ENCODE data around the gene EID3.
"Not testable (repeated sequence)": the region's sequence is repeated elsewhere in the genome, so short reads cannot be mapped to it uniquely, and the experiment has no call there.

Gene EID3

DNA sequence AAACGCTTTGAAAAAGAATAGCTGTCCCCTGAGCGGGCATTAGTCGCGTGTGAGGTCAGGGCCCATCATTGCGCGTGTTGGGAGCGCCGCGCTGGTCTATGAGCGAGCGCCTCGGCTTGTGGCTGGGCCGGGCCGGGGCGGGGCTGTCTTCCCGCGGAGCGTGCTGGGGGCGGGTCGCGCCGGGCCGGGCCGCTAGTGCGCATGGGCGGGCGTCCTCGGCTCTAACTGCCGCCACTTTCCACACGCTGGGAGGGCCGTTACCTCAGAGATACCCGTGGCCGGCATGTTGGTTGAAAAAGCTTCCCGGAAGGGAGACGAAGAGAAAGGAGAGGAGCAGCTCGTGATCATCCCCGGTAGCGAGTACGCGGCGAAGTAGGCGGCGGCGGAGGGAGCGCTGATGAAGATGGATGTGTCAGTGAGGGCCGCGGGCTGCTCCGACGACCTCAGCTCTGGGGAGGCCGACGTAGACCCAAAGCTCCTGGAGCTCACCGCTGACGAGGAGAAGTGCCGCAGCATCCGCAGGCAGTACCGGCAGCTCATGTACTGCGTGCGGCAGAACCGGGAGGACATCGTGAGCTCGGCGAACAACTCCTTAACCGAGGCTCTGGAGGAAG, at the start of gene EID3:
EID3 (plus strand) TSS at position 202 of the 614 bp plus-strand sequence; CDS start at position 398, 196 bp downstream.
- Mint-ChIP-seq H3K4me1 (peaks cover 74% of the 10 kb centered on the region), H3K9me3 (no peaks in the 10 kb centered on the region), H3K27ac (peak within 1 kb of the TSS; percentile 80), H3K4me3 (peak within 1 kb of the TSS; percentile 90), H3K36me3 (peaks cover 60% of the 10 kb centered on the region), H3K27me3 (no peaks in the 10 kb centered on the region)
- peak; percentile 99 for ATAC-seq

DNA sequence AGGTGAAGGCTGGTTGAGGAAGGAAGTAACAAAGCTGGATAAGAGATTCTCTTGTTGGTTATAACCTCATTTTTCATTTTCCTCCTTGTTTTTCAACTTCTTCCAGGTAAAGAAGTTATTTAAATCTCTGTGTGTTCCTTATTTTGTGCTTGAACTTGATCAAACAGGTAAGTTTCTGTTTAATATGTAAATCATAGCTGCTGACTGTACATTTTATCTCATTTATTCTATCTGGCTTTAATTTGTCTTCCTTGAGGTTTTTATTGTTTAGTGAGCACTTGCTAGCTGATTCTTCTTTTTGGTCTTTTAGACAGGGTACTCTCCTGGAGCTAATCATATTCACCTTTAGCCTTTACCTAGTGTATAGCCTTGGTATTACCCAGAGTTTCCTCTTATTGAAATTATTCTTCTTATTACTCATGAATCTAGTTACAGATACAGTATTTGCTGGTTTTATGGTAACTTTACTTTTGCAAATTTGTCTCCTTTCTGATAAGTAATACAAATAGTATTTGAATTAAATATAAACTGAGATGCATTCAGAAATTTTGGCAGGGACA, 45.5 kb upstream of the EID3 start:
- Mint-ChIP-seq H3K36me3 (no peaks in the 10 kb centered on the region), H3K27ac (no peak overlapping the region), H3K4me3 (no peak overlapping the region), H3K27me3 (peaks cover 9% of the 10 kb centered on the region), H3K9me3 (no peaks in the 10 kb centered on the region), H3K4me1 (no peaks in the 10 kb centered on the region)
- no peak for ATAC-seq

DNA sequence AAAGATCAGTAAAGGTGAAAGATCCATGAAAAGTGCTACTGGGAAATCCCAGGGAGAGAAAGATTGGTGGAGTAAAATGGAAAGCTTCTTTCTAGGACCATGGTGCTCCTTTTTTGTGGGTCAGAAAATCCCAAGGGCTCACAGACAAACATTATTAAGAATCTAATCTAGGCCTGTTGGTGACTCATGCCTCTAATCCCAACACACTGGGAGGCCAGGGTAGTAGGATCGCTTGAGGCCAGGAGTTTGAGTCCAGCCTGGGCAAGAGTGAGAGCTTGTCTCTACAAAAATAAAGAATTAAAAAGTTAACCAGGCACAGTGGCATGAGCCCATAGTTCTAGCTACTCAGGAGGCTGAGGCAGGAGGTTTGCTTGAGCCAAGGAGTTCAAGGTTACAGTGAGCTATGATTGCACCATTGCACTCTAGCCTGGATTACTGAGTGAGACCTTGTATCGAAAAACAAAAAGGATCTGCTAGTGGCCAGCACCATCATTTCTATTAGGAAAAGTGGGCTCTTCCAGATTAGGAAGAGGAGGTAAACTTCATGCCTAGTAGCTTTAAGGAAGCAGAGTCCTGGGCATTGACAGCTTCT, 45.0 kb upstream of the EID3 start:
- no peaks in the 10 kb centered on the region for H3K4me1 Mint-ChIP-seq
- no peaks in the 10 kb centered on the region for H3K9me3 Mint-ChIP-seq
- H3K4me3 Mint-ChIP-seq, result no peak overlapping the region
- H3K36me3 Mint-ChIP-seq, result no peaks in the 10 kb centered on the region
- H3K27ac Mint-ChIP-seq, result no peak overlapping the region
- no peak for ATAC-seq
- H3K27me3 Mint-ChIP-seq, result peaks cover 9% of the 10 kb centered on the region

DNA sequence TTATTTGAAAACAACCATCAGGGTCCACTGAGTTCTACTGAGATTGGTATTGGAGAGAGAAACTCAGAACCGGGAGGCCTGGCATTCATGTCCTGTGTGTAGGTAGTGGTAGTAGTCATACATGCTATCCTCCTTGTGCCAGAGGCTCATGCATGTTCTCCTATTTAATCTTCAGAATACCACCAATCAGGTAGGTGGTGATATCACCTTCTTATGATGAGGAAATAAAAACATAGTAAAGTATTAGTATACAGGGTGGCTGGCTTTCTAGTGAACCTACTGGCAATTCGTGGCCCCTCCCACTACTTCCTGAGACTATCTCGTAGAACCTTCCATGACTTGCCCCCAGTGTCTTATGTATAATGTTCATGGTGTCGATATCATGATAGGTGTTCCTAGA, 40.5 kb upstream of the EID3 start:
- no peaks in the 10 kb centered on the region for H3K36me3 Mint-ChIP-seq
- no peaks in the 10 kb centered on the region for H3K27me3 Mint-ChIP-seq
- no peaks in the 10 kb centered on the region for H3K9me3 Mint-ChIP-seq
- ATAC-seq, result no peak
- no peaks in the 10 kb centered on the region for H3K4me1 Mint-ChIP-seq
- H3K4me3 Mint-ChIP-seq, result no peak overlapping the region
- H3K27ac Mint-ChIP-seq, result no peak overlapping the region

DNA sequence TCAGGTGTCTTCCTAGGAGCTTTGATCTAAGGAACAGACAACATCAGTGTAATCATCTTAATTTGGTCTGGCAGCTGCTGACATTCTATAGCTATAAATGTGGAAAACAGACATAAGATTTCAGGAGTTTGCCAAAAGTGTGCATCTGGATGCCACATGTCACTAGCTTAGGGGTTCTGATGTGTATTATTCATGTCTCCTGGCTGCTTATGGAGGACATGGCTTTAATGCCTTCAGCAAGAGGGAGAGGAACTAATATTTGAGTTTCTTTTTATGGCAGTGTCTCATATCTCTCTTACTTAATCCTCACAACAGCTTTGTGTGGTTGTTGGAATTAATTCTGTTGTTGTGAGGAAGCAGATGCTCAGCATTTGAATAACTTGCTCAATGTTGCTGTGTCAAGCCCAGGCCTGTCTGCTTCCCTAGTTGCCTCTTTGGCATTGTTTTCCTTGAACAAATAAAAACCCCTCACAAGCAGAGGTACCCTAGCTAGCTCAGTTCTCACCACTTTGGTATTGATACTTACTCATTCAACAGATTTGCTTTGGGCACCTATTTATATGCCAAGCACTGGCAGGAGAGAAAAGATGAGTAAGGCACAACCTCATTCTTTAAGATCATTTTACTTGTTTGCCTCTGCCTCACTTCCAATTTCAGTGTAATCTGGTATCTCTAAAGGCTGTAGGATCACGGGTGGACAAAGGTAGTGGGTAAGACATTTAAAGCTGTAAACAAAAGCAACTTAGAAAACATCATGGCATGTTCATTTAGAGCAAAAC, 39.8 kb upstream of the EID3 start:
- no peaks in the 10 kb centered on the region for H3K9me3 Mint-ChIP-seq
- H3K4me3 Mint-ChIP-seq, result no peak overlapping the region
- no peak overlapping the region for H3K27ac Mint-ChIP-seq
- H3K36me3 Mint-ChIP-seq, result no peaks in the 10 kb centered on the region
- no peaks in the 10 kb centered on the region for H3K27me3 Mint-ChIP-seq
- H3K4me1 Mint-ChIP-seq, result no peaks in the 10 kb centered on the region
- no peak for ATAC-seq

DNA sequence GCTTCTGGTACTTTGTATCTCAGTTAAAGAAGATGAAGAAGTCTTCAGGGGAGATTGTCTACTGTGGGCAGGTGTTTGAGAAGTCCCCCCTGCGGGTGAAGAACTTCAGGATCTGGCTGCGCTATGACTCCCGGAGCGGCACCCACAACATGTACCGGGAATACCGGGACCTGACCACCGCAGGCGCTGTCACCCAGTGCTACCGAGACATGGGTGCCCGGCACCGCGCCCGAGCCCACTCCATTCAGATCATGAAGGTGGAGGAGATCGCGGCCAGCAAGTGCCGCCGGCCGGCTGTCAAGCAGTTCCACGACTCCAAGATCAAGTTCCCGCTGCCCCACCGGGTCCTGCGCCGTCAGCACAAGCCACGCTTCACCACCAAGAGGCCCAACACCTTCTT, 38.1 kb upstream of the EID3 start:
- H3K27me3 Mint-ChIP-seq, H3K4me3 Mint-ChIP-seq, H3K36me3 Mint-ChIP-seq, H3K4me1 Mint-ChIP-seq, ATAC-seq, H3K9me3 Mint-ChIP-seq, H3K27ac Mint-ChIP-seq: not testable (repeated sequence)

DNA sequence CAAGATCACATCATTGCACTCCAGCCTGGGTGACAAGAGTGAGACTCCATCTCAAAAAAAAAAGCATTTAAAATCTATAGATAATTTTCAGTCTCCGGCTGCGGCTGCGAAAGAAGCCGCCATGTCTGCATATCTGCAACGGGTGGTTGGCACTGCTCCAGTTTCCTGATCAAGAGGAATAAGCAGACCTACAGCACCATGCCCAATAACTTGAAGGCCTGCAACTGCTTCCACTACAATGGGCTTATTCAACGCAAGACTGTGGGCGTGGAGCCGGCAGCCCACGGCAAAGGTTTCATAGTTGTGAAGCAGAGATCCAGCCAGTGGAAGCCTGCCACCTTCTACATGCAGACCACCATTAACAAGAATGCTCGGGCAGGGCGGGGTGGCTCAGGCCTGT, 30.6 kb upstream of the EID3 start:
- no peaks in the 10 kb centered on the region for H3K36me3 Mint-ChIP-seq
- no peak for ATAC-seq
- H3K27me3 Mint-ChIP-seq, result peaks cover 10% of the 10 kb centered on the region
- no peak overlapping the region for H3K4me3 Mint-ChIP-seq
- H3K27ac Mint-ChIP-seq, result no peak overlapping the region
- no peaks in the 10 kb centered on the region for H3K9me3 Mint-ChIP-seq
- H3K4me1 Mint-ChIP-seq, result peaks cover 13% of the 10 kb centered on the region

DNA sequence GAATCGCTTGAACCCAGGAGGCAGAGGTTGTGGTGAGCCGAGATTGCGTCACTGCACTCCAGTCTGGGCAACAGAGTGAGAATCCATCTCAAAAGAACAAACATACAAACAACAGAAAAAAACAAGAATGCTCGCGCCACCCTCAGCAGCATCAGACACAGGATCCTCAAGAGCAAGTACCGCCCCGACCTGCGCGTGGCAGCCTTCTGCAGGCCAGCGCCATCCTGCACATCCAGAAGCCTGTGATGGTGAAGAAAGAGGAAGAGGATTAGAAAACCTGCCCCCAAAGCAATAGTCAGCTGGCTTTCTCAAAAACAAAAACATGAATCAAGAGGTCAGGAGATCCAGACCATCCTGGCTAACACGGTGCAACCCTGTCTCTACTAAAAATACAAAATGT, 30.0 kb upstream of the EID3 start:
- no peak overlapping the region for H3K27ac Mint-ChIP-seq

DNA sequence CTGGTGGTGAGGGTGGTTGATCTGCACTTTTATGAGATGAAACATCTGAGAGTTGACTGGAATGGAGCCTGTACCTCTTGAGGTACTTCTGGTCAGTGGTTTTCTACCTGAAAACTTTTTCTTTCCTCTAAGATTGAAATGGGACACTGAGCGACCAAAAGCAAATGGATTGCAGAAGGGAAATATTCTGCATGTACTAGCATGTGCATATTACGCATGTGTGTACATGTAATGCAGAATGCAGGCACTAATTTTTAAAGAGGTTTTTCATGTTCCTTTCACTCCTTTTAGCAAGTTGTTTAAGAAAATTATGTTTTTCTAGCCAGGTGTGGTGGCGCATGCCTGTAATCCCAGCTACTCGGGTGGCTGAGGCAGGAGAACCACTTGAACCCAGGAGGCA, 28.7 kb upstream of the EID3 start:
- Mint-ChIP-seq H3K27me3 (peaks cover 10% of the 10 kb centered on the region), H3K36me3 (no peaks in the 10 kb centered on the region), H3K4me3 (no peak overlapping the region), H3K27ac (no peak overlapping the region), H3K4me1 (peaks cover 13% of the 10 kb centered on the region), H3K9me3 (no peaks in the 10 kb centered on the region)
- ATAC-seq, result no peak

More for the DNA sequence above, 30.0 kb upstream of the EID3 start:
- peaks cover 10% of the 10 kb centered on the region for H3K27me3 Mint-ChIP-seq
- no peak overlapping the region for H3K4me3 Mint-ChIP-seq
- peaks cover 13% of the 10 kb centered on the region for H3K4me1 Mint-ChIP-seq
- H3K9me3 Mint-ChIP-seq, result no peaks in the 10 kb centered on the region
- H3K36me3 Mint-ChIP-seq, result no peaks in the 10 kb centered on the region
- ATAC-seq, result no peak

DNA sequence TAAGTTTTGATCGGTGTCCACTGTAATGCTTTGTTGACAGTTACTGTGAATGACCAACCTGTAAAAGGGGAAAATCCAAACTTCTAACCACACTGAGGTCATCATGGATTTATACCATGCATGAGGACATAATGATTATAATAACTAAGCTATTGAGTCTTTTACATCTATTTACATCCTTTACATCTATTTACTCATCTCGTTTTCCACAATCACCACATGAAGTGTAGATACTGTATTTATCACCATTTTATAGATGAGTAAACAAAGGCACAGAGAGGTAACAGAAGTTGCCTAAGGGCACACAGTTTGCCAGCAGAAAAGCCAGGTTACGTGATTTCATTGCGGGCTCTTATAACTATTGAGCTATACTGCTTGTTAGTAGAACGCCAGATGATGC, 27.9 kb upstream of the EID3 start:
- ATAC-seq, result peak; percentile 22
- Mint-ChIP-seq H3K27me3 (peaks cover 10% of the 10 kb centered on the region), H3K4me3 (peak overlapping the region; percentile 62), H3K36me3 (no peaks in the 10 kb centered on the region), H3K4me1 (peaks cover 13% of the 10 kb centered on the region), H3K9me3 (no peaks in the 10 kb centered on the region), H3K27ac (peak overlapping the region; percentile 61)

DNA sequence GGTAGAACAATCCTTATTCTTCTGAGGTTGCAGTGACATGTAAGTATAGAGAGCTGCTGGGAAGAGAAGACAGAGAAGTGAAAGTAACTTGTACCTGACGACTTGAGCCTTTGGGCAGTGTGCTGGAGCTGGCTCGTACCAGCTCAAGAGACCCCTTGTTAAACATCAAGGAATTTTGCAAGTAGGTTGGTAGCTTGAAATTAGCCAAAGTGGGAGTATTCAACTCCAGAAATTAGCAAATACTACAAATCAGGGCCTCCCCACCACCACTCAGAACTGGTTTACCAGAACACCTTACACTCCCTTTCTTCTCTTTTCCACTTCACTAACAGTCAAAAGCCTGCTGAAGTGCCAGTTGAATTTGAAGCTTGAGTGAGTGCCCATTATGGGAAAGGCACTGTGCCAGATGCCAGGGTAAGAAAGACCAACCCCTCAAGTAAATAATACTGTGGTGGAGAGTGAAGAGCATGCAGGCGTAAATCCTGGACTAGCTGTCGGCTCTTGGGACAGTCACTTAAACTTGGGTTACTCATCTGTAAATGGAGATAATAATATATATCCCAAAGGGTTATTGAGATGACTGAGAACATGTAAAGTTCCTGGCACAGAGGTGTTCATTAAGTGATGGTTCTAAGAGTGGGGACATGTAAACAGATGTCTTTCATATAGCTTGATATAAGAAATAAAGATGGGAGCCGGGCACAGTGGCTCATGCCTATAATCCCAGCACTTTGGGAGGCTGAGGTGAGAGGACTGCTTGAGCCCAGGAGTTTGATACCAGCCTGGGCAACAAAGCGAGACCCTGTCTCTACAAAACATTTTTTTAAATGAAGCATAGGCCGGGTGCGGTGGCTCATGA, 27.0 kb upstream of the EID3 start:
- peaks cover 10% of the 10 kb centered on the region for H3K27me3 Mint-ChIP-seq
- ATAC-seq, result peak; percentile 86
- peak overlapping the region; percentile 62 for H3K4me3 Mint-ChIP-seq
- H3K27ac Mint-ChIP-seq, result peak overlapping the region; percentile 61
- H3K4me1 Mint-ChIP-seq, result peaks cover 13% of the 10 kb centered on the region
- no peaks in the 10 kb centered on the region for H3K9me3 Mint-ChIP-seq
- H3K36me3 Mint-ChIP-seq, result no peaks in the 10 kb centered on the region

DNA sequence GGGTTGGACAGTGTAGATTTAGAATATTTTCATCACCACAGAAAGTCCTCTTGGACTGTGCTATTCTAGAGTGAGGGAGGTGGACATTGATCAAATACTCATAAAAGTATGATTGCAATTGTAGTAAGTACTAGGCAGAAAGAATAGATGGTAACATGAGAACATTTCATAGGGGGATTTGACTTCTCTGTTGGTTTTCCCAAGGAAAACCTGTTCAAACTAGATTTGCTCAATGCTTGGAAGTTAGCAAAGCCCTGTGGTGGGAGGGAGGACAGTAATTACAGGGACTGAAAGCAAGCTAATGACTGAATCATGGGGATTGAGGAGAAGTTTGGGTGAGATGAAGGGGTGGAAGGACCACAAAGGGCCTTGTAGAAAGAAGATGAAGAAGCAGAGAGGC, 24.4 kb upstream of the EID3 start:
- H3K36me3 Mint-ChIP-seq, result no peaks in the 10 kb centered on the region

DNA sequence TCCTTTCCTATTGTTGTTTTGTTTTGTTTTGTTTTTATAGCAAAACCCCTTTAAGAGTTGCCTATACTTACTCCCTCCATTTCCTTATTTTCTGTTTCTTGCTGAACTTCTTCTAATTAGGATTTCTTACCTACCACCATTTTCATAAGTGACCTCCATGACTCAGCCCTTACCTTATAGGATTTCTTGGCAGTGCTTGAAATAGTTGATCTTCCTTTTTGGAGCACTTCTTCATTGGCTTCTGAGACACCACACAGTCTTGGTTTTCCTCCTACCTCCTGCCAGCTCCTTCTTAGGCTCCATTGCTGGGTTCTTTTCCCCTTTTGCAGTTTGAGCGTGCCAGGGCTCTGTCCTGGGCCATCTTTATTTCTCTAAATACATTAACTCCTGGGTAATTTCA, 23.4 kb upstream of the EID3 start:
- H3K27me3 Mint-ChIP-seq, result peaks cover 6% of the 10 kb centered on the region
- H3K36me3 Mint-ChIP-seq, result no peaks in the 10 kb centered on the region
- peaks cover 13% of the 10 kb centered on the region for H3K4me1 Mint-ChIP-seq
- no peaks in the 10 kb centered on the region for H3K9me3 Mint-ChIP-seq
- H3K4me3 Mint-ChIP-seq, result no peak overlapping the region
- H3K27ac Mint-ChIP-seq, result no peak overlapping the region
- ATAC-seq, result no peak

More for the DNA sequence above, 24.4 kb upstream of the EID3 start:
- H3K27ac Mint-ChIP-seq, result no peak overlapping the region
- no peak overlapping the region for H3K4me3 Mint-ChIP-seq
- H3K4me1 Mint-ChIP-seq, result peaks cover 13% of the 10 kb centered on the region
- H3K9me3 Mint-ChIP-seq, result no peaks in the 10 kb centered on the region
- no peak for ATAC-seq
- H3K27me3 Mint-ChIP-seq, result peaks cover 6% of the 10 kb centered on the region

DNA sequence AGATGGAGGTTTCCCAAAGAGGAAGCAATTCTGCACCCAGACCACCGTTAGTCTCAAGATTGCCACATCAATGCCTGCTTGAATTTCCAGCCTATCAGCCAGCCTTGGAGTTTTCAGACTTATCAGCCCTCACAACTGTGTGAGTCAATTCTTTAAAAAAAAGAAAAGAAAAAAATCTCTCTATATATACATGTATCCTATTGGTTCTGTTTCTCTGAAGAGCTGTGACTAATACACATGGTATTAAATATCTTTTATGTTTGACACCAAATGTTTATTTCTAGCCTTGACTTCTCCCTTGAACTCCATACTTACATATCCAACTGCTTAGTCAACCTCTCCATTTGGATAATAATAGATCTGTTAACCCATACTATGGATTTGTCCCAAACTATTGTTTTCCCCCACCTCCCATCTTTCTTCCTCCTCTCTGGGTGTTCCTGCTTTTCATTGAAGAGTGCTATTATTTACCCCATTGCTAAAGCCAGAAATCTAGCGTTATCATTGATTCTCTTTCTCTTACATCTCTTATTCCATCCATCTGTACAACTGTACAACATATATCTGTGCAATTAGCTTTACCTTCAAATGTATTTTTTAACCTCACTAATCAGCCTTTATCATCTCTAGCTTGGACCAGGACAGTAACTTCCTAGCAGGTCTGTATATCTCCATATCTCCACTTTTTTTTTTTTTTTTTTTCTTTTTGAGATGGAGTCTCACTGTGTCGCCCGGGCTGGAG, 22.7 kb upstream of the EID3 start:
- Mint-ChIP-seq H3K9me3 (no peaks in the 10 kb centered on the region), H3K36me3 (no peaks in the 10 kb centered on the region), H3K27me3 (peaks cover 6% of the 10 kb centered on the region), H3K4me3 (no peak overlapping the region), H3K27ac (no peak overlapping the region), H3K4me1 (peaks cover 15% of the 10 kb centered on the region)
- no peak for ATAC-seq
